Activated naive CD4-positive, alpha-beta T cell treated with anti-CD3 and anti-CD28 coated beads, Interleukin-2, amount 50 U/mL, for 24 hours (primary cell): Measurements from ENCODE around the gene KLHL6.
"Not testable (repeated sequence)": the region's sequence is repeated elsewhere in the genome, so short reads cannot be mapped to it uniquely, and the experiment has no call there.

Experiments used
- H3K27ac Mint-ChIP-seq: one replicate; pipeline ENCODE4 v1.8.0; 2021; ENCODE audit warnings: mild to moderate bottlenecking, mixed read lengths
- H3K27me3 Mint-ChIP-seq: one replicate; pipeline ENCODE4 v1.8.0; 2021; ENCODE audit warnings: mixed read lengths
- H3K36me3 Mint-ChIP-seq: one replicate; pipeline ENCODE4 v1.8.0; 2021; ENCODE audit warnings: mixed read lengths
- H3K4me1 Mint-ChIP-seq: one replicate; pipeline ENCODE4 v1.8.0; 2021; ENCODE audit warnings: mixed read lengths
- H3K4me3 Mint-ChIP-seq: one replicate; pipeline ENCODE4 v1.8.0; 2021; ENCODE audit warnings: mild to moderate bottlenecking, mixed read lengths
- H3K9me3 Mint-ChIP-seq: one replicate; pipeline ENCODE4 v1.8.0; 2021; ENCODE audit warnings: mixed read lengths

KLHL6 gene

DNA sequence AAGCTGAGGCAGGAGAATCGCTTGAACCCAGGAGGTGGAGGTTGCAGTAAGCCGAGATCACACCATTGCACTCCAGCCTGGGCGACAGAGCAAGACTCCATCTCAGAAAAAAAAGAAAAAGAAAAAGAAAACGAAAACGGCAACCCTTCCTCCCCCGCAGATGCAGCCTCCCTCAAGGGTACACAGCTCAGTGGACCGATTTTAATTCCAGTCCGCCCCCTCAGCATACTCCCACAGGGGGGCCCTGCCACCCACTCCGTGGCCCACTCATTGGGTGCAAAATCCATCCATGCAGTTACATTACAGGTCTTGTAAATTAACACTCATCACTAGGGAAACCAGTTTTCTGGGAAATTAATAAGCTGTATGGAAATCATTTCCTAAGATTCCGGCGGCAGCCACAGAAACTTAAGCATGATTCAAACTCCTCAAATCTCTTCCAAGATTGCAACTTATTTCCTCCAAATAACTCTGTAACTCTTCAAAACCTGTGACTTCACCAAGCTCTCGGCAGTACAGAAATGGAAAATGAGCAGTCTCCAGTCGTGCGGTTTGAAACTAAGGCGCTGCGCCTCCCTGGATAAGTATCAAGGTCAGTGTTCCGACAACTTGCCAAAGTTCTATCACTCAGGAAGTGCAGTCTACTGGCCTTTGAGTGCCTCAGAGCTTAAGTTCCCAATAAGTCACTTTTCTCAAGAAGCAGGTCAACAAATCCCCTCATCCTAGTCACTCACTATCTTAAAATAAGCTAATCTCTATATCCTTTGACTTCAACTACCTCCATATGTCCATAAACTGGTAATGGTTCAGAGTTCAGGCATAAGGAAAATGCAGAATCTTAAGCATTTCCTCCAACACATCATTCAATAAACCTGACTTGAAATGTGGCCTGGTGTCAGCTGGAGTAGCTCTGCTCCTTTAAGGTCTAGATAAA, 24.7 kb upstream of the KLHL6 start:
- peaks cover 45% of the 10 kb centered on the region for H3K4me1 Mint-ChIP-seq
- no peaks in the 10 kb centered on the region for H3K27me3 Mint-ChIP-seq
- no peak overlapping the region for H3K4me3 Mint-ChIP-seq
- no peaks in the 10 kb centered on the region for H3K9me3 Mint-ChIP-seq
- no peak overlapping the region for H3K27ac Mint-ChIP-seq
- H3K36me3 Mint-ChIP-seq: no peaks in the 10 kb centered on the region

DNA sequence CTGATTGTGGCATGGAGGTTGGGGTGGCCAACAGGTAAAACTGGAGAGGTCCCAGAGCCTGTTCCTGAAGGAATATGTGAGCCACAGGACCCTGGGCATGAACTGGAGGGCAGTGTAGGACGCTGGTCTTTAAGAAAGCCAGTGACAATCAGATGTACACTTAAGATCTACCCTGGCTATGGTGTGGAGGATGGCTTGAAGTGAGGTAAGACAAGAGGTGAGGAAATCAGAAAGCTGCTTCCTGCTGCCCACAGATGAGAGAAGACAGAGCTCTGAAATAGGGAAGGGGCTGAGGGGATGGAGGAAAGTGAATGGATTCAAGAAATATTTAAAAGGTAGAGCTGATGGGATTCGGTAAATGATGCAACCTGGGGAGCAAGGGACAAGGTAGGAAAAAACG, 22.7 kb upstream of the KLHL6 start:
- H3K27ac Mint-ChIP-seq: peak overlapping the region; percentile 2
- peaks cover 27% of the 10 kb centered on the region for H3K4me1 Mint-ChIP-seq
- no peaks in the 10 kb centered on the region for H3K36me3 Mint-ChIP-seq
- no peaks in the 10 kb centered on the region for H3K9me3 Mint-ChIP-seq
- H3K27me3 Mint-ChIP-seq: no peaks in the 10 kb centered on the region
- no peak overlapping the region for H3K4me3 Mint-ChIP-seq

DNA sequence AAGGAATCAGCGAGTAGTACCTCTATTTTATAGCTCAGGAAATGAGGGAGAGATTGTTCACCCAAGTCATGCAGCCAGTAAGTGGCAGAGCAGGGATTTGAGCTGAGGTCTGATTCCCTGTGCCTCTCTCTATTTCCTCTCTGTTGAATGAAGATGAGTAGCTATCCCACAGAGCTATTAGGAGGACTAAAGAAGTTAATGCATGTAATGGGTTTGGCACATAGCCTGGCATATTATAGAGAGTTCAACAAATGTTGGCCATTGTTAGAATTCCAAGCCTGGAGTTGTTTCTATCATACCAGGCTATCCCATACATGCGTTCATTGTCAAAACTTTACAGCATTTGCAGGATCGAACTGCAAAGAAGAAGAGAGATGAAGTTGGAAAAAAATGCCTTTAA, 21.8 kb upstream of the KLHL6 start:
- H3K27ac Mint-ChIP-seq: no peak overlapping the region

DNA sequence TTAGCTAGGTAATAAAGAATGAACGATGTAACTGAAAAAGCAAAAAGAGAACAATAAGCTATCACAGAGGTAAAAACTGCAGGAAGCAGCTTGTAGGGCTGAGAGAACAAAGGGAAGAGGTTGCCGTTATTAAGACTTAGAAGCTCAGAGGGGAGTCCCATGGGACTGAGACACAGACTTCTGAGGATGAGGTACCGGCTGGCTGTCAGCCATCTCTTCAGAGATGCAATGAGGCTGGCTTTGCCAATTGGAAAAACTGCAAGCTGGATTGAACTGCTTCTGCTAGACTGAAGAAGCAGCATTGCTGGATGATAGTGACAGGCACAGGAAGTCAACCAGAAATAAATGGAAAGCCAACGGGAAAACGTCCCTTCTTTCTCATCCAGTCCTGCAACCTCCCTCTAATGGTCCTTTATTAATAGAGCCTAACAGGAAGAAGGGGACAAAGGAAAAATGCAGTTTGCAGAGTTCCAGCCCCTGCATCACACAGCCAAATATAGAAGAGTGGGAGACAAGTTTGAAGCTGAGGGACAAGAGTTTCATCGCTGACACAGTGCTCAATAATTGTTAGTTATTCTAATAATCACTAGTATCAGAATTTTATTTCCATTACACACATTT, 21.1 kb upstream of the KLHL6 start:
- H3K36me3 Mint-ChIP-seq: no peaks in the 10 kb centered on the region

More for the DNA sequence above, 21.8 kb upstream of the KLHL6 start:
- H3K36me3 Mint-ChIP-seq: no peaks in the 10 kb centered on the region
- H3K27me3 Mint-ChIP-seq: no peaks in the 10 kb centered on the region
- peaks cover 25% of the 10 kb centered on the region for H3K4me1 Mint-ChIP-seq
- no peak overlapping the region for H3K4me3 Mint-ChIP-seq
- no peaks in the 10 kb centered on the region for H3K9me3 Mint-ChIP-seq

DNA sequence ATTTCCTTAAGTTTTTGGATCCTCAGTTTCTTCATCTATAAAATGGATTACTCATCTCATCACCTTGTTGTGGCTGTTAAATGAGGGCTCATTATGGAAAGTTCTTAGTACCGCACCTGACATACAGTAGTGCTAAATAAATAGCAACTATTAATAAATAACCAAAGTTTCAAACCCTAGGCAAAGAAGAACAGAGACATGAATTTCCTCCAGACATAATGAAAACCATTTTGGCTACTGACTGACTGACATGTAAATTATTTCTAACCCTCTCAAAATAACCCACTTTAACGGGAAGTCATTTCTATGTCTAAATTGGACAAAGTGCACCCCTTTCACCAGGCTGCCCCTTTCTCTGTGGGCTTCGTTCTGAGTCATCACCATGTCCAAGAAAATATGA, 17.4 kb upstream of the KLHL6 start:
- H3K27me3 Mint-ChIP-seq: no peaks in the 10 kb centered on the region
- no peaks in the 10 kb centered on the region for H3K36me3 Mint-ChIP-seq
- H3K4me1 Mint-ChIP-seq: peaks cover 14% of the 10 kb centered on the region
- no peak overlapping the region for H3K27ac Mint-ChIP-seq
- no peaks in the 10 kb centered on the region for H3K9me3 Mint-ChIP-seq
- H3K4me3 Mint-ChIP-seq: no peak overlapping the region

More for the DNA sequence above, 21.1 kb upstream of the KLHL6 start:
- Mint-ChIP-seq H3K27me3 (no peaks in the 10 kb centered on the region), H3K27ac (no peak overlapping the region), H3K9me3 (no peaks in the 10 kb centered on the region), H3K4me3 (no peak overlapping the region), H3K4me1 (peaks cover 24% of the 10 kb centered on the region)

DNA sequence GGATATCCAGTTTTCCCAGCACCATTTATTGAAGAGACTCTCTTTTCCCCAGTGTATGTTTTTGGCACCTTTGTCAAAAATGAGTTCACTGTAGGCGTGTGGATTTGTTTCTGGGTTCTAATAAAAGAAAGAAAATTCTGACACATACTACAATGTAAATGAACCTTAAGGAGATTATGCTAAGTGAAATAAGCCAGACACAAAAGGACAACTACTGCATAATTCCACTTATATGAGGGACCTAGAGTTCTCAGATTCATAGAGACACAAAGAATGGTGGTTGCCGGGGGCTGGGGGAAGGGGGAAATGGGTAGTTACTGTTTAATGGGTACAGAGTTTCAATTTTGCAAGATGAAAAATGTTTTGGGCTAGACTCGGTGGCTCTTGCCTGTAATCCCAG, 14.7 kb upstream of the KLHL6 start:
- H3K9me3 Mint-ChIP-seq, H3K4me1 Mint-ChIP-seq, H3K4me3 Mint-ChIP-seq, H3K27me3 Mint-ChIP-seq, H3K27ac Mint-ChIP-seq, H3K36me3 Mint-ChIP-seq: not testable (repeated sequence)

- no peaks in the 10 kb centered on the region for H3K27me3 Mint-ChIP-seq
- no peaks in the 10 kb centered on the region for H3K4me1 Mint-ChIP-seq
- no peak overlapping the region for H3K4me3 Mint-ChIP-seq
- H3K9me3 Mint-ChIP-seq: no peaks in the 10 kb centered on the region
- no peaks in the 10 kb centered on the region for H3K36me3 Mint-ChIP-seq
- H3K27ac Mint-ChIP-seq: no peak overlapping the region
Measured at GRCh38 chr3:183566880-183567279, 11.4 kb upstream of the KLHL6 start.

- H3K27ac Mint-ChIP-seq: no peak overlapping the region
- H3K36me3 Mint-ChIP-seq: no peaks in the 10 kb centered on the region
- H3K9me3 Mint-ChIP-seq: no peaks in the 10 kb centered on the region
- H3K4me3 Mint-ChIP-seq: no peak overlapping the region
- H3K4me1 Mint-ChIP-seq: no peaks in the 10 kb centered on the region
- no peaks in the 10 kb centered on the region for H3K27me3 Mint-ChIP-seq
Measured at GRCh38 chr3:183564046-183564445, 8.5 kb upstream of the KLHL6 start.

DNA sequence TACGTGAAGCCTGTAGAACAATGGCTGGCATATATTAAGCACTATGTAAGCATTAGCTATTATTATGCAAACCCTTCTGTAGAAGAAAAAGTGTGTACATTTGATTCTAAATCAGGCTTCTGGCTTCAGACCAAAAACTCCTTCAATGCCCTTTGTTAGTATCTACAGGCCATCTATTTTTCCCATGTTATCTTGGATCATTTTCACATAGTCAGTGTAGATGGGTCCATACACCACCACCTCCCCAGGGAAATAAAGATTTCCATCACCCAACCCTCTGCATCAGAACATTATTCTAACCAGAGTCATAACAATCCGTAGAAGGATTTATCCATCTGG, 8.0 kb upstream of the KLHL6 start:
- Mint-ChIP-seq H3K4me3 (no peak overlapping the region), H3K9me3 (no peaks in the 10 kb centered on the region), H3K27ac (no peak overlapping the region), H3K36me3 (no peaks in the 10 kb centered on the region), H3K27me3 (no peaks in the 10 kb centered on the region), H3K4me1 (no peaks in the 10 kb centered on the region)

GRCh38 chr3:183560607-183561006, 5.1 kb upstream of the KLHL6 start:
- Mint-ChIP-seq H3K27ac (no peak overlapping the region), H3K27me3 (no peaks in the 10 kb centered on the region), H3K4me3 (no peak overlapping the region), H3K9me3 (no peaks in the 10 kb centered on the region), H3K4me1 (peaks cover 18% of the 10 kb centered on the region), H3K36me3 (no peaks in the 10 kb centered on the region)

GRCh38 chr3:183558495-183558894, 3.0 kb upstream of the KLHL6 start:
- Mint-ChIP-seq H3K27ac (no peak overlapping the region), H3K4me3 (no peak overlapping the region), H3K4me1 (peaks cover 32% of the 10 kb centered on the region), H3K27me3 (no peaks in the 10 kb centered on the region), H3K9me3 (no peaks in the 10 kb centered on the region), H3K36me3 (peaks cover 4% of the 10 kb centered on the region)

- no peaks in the 10 kb centered on the region for H3K9me3 Mint-ChIP-seq
- H3K36me3 Mint-ChIP-seq: peaks cover 4% of the 10 kb centered on the region
- peak overlapping the region; percentile 98 for H3K27ac Mint-ChIP-seq
- no peaks in the 10 kb centered on the region for H3K27me3 Mint-ChIP-seq
- H3K4me1 Mint-ChIP-seq: peaks cover 42% of the 10 kb centered on the region
- peak overlapping the region; percentile 97 for H3K4me3 Mint-ChIP-seq
Measured at GRCh38 chr3:183556722-183557121, 1.2 kb upstream of the KLHL6 start.

GRCh38 chr3:183554377-183554776, 1.1 kb downstream of the KLHL6 start:
- Mint-ChIP-seq H3K36me3 (peaks cover 14% of the 10 kb centered on the region), H3K27me3 (no peaks in the 10 kb centered on the region), H3K9me3 (no peaks in the 10 kb centered on the region), H3K27ac (peak overlapping the region; percentile 94), H3K4me3 (peak overlapping the region; percentile 97), H3K4me1 (peaks cover 62% of the 10 kb centered on the region)

DNA sequence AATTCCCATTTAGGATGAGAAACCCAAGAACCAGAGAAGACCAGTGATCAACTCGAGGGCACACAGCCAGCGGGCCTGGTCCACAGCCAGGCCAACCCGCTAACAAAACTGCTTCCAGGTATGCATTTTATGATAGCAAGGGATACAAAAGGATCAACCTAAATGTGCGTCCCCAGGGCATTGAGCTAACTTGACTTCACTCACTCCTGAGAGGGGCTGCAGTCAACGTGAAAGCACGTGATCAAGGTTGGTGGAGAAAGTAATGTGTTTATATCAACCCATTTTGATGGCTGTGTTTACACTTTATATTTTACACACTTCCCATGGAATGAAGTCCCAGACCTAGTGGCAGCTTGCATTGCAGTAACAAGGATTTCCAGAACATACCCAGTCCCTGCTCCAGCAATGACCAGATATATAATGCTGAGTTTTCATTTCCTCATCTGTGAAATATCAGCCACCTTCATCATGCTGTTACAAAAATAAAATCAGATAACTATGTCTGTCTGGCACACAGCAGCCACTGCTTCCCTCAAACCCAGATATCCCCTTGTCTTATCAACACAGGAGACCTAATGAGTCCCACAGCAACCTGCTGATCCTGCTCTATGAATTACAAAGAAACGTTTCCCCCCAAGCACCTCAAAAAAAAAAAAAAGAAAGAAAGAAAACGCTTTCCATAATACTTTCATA, 2.0 kb downstream of the KLHL6 start:
- peaks cover 66% of the 10 kb centered on the region for H3K4me1 Mint-ChIP-seq
- H3K27ac Mint-ChIP-seq: peak overlapping the region; percentile 94
- no peaks in the 10 kb centered on the region for H3K9me3 Mint-ChIP-seq
- H3K27me3 Mint-ChIP-seq: no peaks in the 10 kb centered on the region
- peak overlapping the region; percentile 97 for H3K4me3 Mint-ChIP-seq
- peaks cover 14% of the 10 kb centered on the region for H3K36me3 Mint-ChIP-seq

- H3K36me3 Mint-ChIP-seq: peaks cover 14% of the 10 kb centered on the region
- H3K9me3 Mint-ChIP-seq: no peaks in the 10 kb centered on the region
- H3K4me1 Mint-ChIP-seq: peaks cover 71% of the 10 kb centered on the region
- peak overlapping the region; percentile 65 for H3K4me3 Mint-ChIP-seq
- H3K27ac Mint-ChIP-seq: no peak overlapping the region
- no peaks in the 10 kb centered on the region for H3K27me3 Mint-ChIP-seq
Measured at GRCh38 chr3:183551930-183552329, 3.6 kb downstream of the KLHL6 start.

DNA sequence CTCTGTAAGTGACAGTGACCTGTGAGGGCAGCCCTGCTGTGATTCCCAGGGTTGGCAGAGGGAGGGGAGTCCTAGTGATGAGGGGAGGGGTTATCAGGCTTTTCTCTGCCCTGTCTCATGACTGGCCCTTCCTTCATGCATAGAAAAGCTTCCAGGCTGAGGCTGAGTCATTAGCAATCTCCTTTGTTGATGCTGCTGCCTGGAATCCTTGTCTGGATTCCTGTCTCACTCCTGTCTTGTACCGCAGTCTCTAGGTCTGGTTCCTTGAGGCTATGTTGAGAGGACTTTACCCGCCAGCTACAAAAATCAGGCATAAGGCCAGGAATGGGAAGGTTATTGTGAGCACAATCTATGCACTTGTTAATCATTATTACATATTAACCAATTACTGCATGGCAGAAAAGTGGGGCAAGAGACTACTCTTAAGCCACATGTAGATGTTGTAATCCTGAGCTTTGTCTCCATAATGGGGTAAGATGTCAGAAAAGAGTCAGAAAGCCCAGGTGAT, 7.2 kb downstream of the KLHL6 start:
- H3K4me1 Mint-ChIP-seq: peaks cover 76% of the 10 kb centered on the region
- no peak overlapping the region for H3K27ac Mint-ChIP-seq
- no peak overlapping the region for H3K4me3 Mint-ChIP-seq
- H3K9me3 Mint-ChIP-seq: no peaks in the 10 kb centered on the region
- H3K27me3 Mint-ChIP-seq: no peaks in the 10 kb centered on the region
- peaks cover 16% of the 10 kb centered on the region for H3K36me3 Mint-ChIP-seq
